Measurements from ENCODE around the gene KCP. TPM values are rescaled to one million over a fixed set of nuclear protein-coding genes. Genes with fewer than 3 reads are reported as not detected.

The KCP gene
- under 0.01 and 0.20 TPM in 2 replicates for total RNA-seq

DNA sequence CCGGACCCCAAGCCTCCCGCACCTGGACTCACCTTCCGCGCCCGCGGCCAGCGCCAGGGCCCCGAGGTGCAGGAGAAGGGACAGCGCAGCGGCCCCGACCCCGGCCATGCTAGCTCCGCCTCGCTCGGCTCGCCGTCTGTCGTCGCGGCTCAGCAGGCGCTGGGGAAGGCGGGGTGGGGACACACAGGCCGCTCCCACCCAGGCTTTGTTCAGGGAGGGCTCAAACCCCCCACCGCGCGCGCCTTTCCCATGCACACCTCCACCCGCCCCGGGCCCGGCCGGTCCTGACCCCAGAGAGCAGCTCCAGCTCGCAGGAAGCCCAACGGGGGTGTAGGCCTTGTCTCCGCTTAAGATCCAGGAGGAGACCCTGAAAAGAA is at the start of gene KCP:
TSS of gene KCP (minus strand) at position 141 of the 377 bp plus-strand sequence. CDS start at position 108, 33 bp downstream.

DNA sequence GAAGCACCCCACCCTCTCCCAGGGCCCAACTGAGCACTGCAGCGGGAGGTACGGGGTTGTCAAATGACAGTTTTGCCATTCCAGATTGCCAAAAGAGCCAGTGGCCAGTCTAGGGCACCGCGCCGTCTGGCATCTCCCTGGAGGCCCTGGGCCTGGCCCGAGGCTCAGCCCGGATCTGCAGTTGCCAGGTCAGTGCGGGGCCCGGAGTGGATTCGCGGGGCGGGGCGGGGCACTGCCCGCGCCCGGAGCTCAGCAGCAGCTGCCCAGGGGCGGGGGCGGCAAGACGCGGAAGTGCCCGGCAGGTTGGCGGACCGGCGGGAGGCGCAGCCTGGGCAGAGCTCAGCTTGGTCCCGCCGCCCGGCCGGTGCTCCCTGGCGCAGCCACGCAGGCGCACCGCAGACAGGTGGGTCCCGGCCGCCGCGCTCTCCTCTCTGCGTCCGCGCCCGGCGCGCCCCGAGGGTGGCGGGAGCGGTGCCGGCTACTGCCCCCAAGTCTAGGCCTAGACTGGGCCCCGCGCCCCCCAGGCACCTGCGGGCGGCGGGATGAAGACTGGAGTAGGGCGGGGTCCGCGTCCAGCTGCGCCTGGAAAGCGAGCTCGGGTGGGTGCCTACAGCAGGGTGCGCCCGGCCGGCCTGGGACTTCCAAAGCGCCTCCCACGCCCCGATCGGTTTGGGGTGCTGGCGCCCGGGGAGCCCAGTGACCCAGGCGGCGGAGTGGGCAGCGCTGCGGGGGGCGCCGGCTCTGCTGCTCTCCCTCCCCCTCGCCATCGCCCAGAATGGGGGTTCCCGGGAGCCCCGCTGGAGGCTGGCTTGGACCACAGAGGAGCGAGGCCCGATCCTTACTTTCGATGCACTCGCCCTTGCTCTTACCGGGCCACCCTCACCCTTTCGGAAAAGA is 27.4 kb upstream of the KCP start, which contains the start of gene IRF5:
TSS of gene IRF5 (plus strand) at position 281 of the 897 bp plus-strand sequence. CDS start 4,155 bp downstream, outside the sequence.

DNA sequence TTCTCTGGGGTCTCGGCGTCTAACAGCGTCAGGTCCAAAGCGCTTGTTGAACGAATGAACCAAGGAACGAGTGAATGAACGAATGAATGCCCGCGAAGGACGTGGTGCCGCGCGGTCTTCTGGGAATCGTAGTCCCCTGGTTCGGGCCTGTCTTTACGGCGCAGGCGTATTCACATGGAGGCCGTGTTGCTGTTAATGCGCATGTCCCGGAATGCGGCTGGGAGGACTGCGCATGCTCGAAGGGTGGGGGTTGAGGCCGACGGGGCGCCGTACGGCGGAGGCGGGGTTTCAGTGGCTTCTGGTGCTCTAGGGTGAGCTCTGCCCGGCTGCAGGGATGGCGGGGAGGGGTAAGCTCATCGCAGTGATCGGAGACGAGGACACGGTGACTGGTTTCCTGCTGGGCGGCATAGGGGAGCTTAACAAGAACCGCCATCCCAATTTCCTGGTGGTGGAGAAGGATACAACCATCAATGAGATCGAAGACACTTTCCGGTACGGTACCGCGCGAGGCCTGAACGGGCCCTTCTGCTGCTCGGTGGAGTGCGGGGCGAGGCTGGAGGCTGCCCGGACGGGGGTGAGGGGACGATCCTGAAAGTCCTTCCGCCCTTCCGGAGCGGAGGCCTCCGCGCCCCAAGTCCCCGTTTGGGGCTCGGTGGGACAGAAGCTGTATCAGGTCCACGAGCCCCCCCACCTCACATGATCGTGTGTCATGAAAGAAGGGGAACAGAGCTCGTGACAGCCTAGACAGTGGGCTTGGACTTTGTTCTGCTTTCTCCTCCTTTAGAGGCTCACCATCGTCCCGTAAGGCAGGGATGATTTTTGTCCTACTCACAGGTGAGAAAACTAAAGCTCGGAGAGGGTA is 47.7 kb downstream of the KCP start, which contains the start of gene ATP6V1F:
TSS of gene ATP6V1F (plus strand) at position 286 of the 862 bp plus-strand sequence. CDS start at position 335, 49 bp downstream.

DNA sequence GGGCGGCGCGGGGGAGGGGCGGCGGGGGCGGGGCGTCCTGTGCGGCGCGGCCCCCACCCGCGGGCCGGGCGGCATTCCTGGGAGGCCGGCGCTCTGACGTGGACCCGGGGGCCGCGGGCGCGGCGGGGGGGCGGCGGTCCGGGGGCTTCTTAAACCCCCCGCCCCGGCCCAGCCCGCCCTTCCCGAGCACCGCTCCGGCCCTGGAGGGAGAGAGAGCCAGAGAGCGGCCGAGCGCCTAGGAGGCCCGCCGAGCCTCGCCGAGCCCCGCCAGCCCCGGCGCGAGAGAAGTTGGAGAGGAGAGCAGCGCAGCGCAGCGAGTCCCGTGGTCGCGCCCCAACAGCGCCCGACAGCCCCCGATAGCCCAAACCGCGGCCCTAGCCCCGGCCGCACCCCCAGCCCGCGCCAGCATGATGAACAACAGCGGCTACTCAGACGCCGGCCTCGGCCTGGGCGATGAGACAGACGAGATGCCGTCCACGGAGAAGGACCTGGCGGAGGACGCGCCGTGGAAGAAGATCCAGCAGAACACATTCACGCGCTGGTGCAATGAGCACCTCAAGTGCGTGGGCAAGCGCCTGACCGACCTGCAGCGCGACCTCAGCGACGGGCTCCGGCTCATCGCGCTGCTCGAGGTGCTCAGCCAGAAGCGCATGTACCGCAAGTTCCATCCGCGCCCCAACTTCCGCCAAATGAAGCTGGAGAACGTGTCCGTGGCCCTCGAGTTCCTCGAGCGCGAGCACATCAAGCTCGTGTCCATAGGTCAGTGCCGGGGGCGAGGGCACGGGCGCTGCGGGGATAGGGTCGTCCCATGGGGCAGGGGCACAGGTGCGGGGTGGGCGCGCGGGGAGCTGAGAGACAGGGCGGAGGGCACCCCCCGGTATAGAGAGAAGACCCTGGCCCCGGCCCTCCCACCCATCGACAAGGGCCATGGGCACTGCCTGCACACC is 80.0 kb downstream of the KCP start, which contains the start of gene FLNC:
TSS of gene FLNC (plus strand) at position 176 of the 947 bp plus-strand sequence. CDS start at position 408, 232 bp downstream.

Other genes starting within 250 kb of the KCP start
- 0.59 and 0.73 TPM in 2 replicates for gene GARIN1A, start 238.4 kb downstream of the KCP start, total RNA-seq
- gene CALU, start 171.3 kb downstream of the KCP start, total RNA-seq = 459 and 475 TPM in 2 replicates
- not detected in 2 replicates for gene OPN1SW, start 134.9 kb downstream of the KCP start, total RNA-seq
- gene CCDC136, start 118.7 kb downstream of the KCP start, total RNA-seq = 6.6 and 10.6 TPM in 2 replicates
- gene FLNC, start 80.3 kb downstream of the KCP start, total RNA-seq = 99.9 and 102 TPM in 2 replicates
- 66.7 and 103 TPM in 2 replicates for gene ATP6V1F, start 47.9 kb downstream of the KCP start, total RNA-seq
- not detected in 2 replicates for gene IRF5, start 27.2 kb upstream of the KCP start, total RNA-seq
- 47.8 and 66.3 TPM in 2 replicates for gene TNPO3, start 144.4 kb upstream of the KCP start, total RNA-seq
- 0.59 TPM in 1 of 2 replicates, not detected in the other for gene TSPAN33, start 234.0 kb upstream of the KCP start, total RNA-seq